ENCODE results near the gene CRB3.

DNA sequence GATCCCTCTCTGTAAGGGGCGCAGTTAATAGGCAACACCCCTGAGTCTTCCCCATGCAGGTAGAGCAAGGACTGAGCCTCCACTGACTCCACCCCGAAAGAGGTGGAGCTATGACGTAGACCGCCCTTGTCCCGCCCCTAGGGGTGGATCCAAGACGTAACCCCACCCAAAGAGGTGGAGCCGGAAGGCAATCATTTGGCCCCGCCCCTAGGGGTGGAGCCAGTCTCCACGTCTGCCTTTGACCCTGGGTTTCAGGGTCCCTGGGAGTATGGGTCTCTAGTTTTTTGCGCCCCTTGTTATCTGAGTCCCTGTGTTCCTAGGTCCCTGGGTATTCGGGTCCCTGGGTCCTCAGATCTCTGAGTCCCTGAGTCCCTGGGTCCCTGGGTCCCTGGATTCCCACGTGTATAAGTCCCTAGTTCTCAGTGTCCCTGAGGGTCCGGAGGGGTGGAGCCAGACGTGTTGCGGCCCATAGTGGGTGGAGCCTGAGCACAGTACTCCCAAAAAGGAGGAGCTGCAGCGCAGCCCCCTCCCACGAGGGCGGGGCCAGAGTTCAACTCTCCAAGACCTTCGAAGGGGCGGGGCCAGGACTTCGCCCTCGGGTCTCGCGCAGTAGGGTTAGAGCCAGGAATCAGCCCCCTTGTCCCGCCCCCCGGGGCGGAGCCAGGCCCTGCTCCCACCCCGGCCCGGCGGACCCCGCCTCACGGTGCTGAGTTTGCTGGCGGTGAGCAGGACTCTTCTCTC is 12.3 kb downstream of the CRB3 start:
- TF ChIP-seq, protein P1, sequence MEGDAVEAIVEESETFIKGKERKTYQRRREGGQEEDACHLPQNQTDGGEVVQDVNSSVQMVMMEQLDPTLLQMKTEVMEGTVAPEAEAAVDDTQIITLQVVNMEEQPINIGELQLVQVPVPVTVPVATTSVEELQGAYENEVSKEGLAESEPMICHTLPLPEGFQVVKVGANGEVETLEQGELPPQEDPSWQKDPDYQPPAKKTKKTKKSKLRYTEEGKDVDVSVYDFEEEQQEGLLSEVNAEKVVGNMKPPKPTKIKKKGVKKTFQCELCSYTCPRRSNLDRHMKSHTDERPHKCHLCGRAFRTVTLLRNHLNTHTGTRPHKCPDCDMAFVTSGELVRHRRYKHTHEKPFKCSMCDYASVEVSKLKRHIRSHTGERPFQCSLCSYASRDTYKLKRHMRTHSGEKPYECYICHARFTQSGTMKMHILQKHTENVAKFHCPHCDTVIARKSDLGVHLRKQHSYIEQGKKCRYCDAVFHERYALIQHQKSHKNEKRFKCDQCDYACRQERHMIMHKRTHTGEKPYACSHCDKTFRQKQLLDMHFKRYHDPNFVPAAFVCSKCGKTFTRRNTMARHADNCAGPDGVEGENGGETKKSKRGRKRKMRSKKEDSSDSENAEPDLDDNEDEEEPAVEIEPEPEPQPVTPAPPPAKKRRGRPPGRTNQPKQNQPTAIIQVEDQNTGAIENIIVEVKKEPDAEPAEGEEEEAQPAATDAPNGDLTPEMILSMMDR (IDR thresholded peaks at IDR 0.05): no peak
- TF ChIP-seq POLR2A (IDR thresholded peaks at IDR 0.05; ENCODE audit: low read depth) (no peak), POLR2AphosphoS5 (IDR thresholded peaks at IDR 0.05) (no peak), EP300 (IDR thresholded peaks at IDR 0.05) (no peak)

Measured in esophagus muscularis mucosa (tissue), 4 donors.